ENCODE results near the gene DCT.

Gene DCT

DNA sequence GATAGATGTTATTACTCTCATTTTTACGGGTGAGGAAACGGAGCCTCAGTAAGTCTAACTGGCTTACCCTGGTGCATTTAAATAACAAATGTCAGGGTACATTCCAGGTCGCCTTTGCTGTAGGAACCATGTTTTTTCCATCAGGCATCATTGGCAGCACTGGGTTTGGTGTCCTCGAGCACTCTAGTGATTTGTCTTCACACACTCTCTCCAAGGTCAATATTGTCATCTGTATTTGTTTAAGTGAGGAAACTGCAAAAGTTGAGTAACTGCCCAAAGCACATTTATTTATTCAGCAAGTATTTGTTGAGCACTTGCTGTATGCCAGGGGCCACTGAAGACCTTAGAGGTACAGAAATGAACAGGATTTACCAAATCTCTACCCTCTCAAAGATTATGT lies 78.6 kb downstream of the DCT start:
- H2AFZ ChIP-seq (ENCODE audit: low read depth, low read length): no peak overlapping the region
- TF ChIP-seq EZH2 (IDR thresholded peaks at IDR 0.05; ENCODE audit: borderline replicate concordance, low read depth, low read length, severe bottlenecking): no peak
- TF ChIP-seq, protein P1, sequence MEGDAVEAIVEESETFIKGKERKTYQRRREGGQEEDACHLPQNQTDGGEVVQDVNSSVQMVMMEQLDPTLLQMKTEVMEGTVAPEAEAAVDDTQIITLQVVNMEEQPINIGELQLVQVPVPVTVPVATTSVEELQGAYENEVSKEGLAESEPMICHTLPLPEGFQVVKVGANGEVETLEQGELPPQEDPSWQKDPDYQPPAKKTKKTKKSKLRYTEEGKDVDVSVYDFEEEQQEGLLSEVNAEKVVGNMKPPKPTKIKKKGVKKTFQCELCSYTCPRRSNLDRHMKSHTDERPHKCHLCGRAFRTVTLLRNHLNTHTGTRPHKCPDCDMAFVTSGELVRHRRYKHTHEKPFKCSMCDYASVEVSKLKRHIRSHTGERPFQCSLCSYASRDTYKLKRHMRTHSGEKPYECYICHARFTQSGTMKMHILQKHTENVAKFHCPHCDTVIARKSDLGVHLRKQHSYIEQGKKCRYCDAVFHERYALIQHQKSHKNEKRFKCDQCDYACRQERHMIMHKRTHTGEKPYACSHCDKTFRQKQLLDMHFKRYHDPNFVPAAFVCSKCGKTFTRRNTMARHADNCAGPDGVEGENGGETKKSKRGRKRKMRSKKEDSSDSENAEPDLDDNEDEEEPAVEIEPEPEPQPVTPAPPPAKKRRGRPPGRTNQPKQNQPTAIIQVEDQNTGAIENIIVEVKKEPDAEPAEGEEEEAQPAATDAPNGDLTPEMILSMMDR (IDR thresholded peaks at IDR 0.05; ENCODE audit: borderline replicate concordance, extremely low read depth, low read length, poor library complexity, severe bottlenecking): no peak
- no peaks in the 10 kb centered on the region for H3K79me2 ChIP-seq (ENCODE audit: insufficient read depth, low read length)
- DNase-seq (no peak), ATAC-seq (ENCODE audit: insufficient read depth, low read depth) (no peak)
- no peak overlapping the region for H3K27ac ChIP-seq (ENCODE audit: low read length)
- no peaks in the 10 kb centered on the region for H3K9me3 ChIP-seq (ENCODE audit: insufficient read depth, low read length, severe bottlenecking)
- H3K4me3 ChIP-seq (ENCODE audit: low read depth in 1 of 2, low read length in 2 of 2): no peak overlapping the region
- H3K36me3 ChIP-seq (ENCODE audit: insufficient read depth, low read length): no peaks in the 10 kb centered on the region
- no peak overlapping the region for H3K9ac ChIP-seq (ENCODE audit: low read depth, low read length)
- no peaks in the 10 kb centered on the region for H4K20me1 ChIP-seq (ENCODE audit: insufficient read depth, low read length)
- H3K4me1 ChIP-seq (ENCODE audit: insufficient read depth, low read length): no peaks in the 10 kb centered on the region
- H3K27me3 ChIP-seq (ENCODE audit: insufficient read depth, low read length, poor library complexity): peaks cover 2% of the 10 kb centered on the region
- H3K4me2 ChIP-seq (ENCODE audit: insufficient read depth, low read length): no peak overlapping the region

DNA sequence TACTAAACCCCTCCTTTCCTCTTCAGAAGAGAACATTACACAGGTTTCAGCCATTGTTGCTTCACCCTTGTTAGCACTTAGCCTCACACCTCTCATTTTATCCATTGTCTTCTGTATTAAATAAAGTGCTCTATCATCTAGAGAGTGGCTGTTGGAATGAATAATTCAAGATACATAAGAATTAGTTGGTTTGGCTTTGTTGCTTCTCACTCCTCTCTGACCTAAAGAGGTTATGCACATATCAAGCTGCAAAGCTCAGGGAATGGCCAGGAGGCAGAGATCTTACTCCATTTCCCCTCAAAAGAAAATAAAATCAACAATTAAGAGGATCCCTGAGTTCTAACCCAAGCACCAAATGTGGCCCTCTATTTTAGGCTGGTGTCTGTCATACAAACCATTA lies 79.7 kb downstream of the DCT start:
- ATAC-seq (ENCODE audit: insufficient read depth, low read depth) (no peak), DNase-seq (no peak)
- no peaks in the 10 kb centered on the region for H3K36me3 ChIP-seq (ENCODE audit: insufficient read depth, low read length)
- H3K27ac ChIP-seq (ENCODE audit: low read length): no peak overlapping the region
- H3K9ac ChIP-seq (ENCODE audit: low read depth, low read length): no peak overlapping the region
- no peak overlapping the region for H3K4me2 ChIP-seq (ENCODE audit: insufficient read depth, low read length)
- H3K79me2 ChIP-seq (ENCODE audit: insufficient read depth, low read length): no peaks in the 10 kb centered on the region
- no peak overlapping the region for H2AFZ ChIP-seq (ENCODE audit: low read depth, low read length)
- no peaks in the 10 kb centered on the region for H3K9me3 ChIP-seq (ENCODE audit: insufficient read depth, low read length, severe bottlenecking)
- no peaks in the 10 kb centered on the region for H4K20me1 ChIP-seq (ENCODE audit: insufficient read depth, low read length)
- no peak for TF ChIP-seq EZH2 (IDR thresholded peaks at IDR 0.05; ENCODE audit: borderline replicate concordance, low read depth, low read length, severe bottlenecking)
- TF ChIP-seq, protein P1 (IDR thresholded peaks at IDR 0.05; ENCODE audit: borderline replicate concordance, extremely low read depth, low read length, poor library complexity, severe bottlenecking): no peak
- H3K27me3 ChIP-seq (ENCODE audit: insufficient read depth, low read length, poor library complexity): peaks cover 2% of the 10 kb centered on the region
- H3K4me3 ChIP-seq (ENCODE audit: low read depth in 1 of 2, low read length in 2 of 2): no peak overlapping the region
- H3K4me1 ChIP-seq (ENCODE audit: insufficient read depth, low read length): no peaks in the 10 kb centered on the region

DNA sequence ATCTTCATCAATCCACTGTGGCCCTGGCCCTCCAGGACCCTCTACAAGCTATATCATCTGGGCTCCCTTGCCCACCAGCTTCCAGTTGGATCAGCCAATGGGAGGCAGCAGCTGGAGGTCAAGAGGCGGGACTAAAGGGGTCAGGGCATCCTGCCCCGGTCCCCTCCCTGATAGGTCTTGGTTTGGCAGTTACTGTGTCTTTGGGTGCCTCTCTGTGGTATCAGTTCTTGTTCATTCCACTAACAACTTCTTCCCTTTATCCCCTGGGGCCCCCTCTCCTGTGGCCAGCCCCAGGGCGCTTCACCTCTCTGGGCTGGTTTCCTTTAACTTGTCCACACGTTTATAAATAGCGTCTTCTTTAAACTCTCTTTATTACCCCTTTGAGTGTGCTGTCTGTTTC lies 83.6 kb downstream of the DCT start:
- Histone ChIP-seq H3K9ac (ENCODE audit: low read depth, low read length) (no peak overlapping the region), H3K4me1 (ENCODE audit: insufficient read depth, low read length) (no peaks in the 10 kb centered on the region), H3K27ac (ENCODE audit: low read length) (no peak overlapping the region), H3K27me3 (ENCODE audit: insufficient read depth, low read length, poor library complexity) (peaks cover 4% of the 10 kb centered on the region), H3K4me2 (ENCODE audit: insufficient read depth, low read length) (no peak overlapping the region), H4K20me1 (ENCODE audit: insufficient read depth, low read length) (no peaks in the 10 kb centered on the region), H3K79me2 (ENCODE audit: insufficient read depth, low read length) (no peaks in the 10 kb centered on the region), H3K36me3 (ENCODE audit: insufficient read depth, low read length) (no peaks in the 10 kb centered on the region), H3K9me3 (ENCODE audit: insufficient read depth, low read length, severe bottlenecking) (no peaks in the 10 kb centered on the region), H2AFZ (ENCODE audit: low read depth, low read length) (no peak overlapping the region), H3K4me3 (ENCODE audit: low read depth in 1 of 2, low read length in 2 of 2) (no peak overlapping the region)
- ATAC-seq (ENCODE audit: insufficient read depth, low read depth) (0 out of 3 replicates have a peak, but pooled peaks have one; percentile 31), DNase-seq (no peak)
- TF ChIP-seq EZH2 (IDR thresholded peaks at IDR 0.05; ENCODE audit: borderline replicate concordance, low read depth, low read length, severe bottlenecking): no peak
- TF ChIP-seq, protein P1 (IDR thresholded peaks at IDR 0.05; ENCODE audit: borderline replicate concordance, extremely low read depth, low read length, poor library complexity, severe bottlenecking): no peak

DNA sequence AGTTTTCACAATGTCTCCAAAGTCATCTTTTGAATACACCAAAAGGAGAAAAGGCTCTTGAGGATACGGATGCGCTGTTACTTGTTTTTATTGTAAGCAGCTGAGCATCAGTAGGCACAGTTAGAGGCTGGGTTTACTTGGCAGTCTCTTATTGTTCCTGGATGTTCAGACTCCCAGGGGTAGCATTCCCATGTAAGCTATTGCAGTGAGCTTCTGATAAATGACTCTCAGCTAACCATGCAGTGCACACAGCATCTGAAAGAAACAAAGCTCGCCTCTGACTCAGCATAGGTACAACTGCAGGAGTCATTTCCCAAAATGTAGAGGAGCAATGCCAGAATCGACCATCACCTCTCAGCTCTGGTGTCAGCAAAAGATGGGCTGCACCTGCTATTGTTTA lies 84.8 kb downstream of the DCT start:
- H3K4me2 ChIP-seq (ENCODE audit: insufficient read depth, low read length): no peak overlapping the region
- H3K4me3 ChIP-seq (ENCODE audit: low read depth in 1 of 2, low read length in 2 of 2): no peak overlapping the region
- peaks cover 7% of the 10 kb centered on the region for H3K27me3 ChIP-seq (ENCODE audit: insufficient read depth, low read length, poor library complexity)
- H3K9me3 ChIP-seq (ENCODE audit: insufficient read depth, low read length, severe bottlenecking): no peaks in the 10 kb centered on the region
- H2AFZ ChIP-seq (ENCODE audit: low read depth, low read length): no peak overlapping the region
- H4K20me1 ChIP-seq (ENCODE audit: insufficient read depth, low read length): no peaks in the 10 kb centered on the region
- H3K9ac ChIP-seq (ENCODE audit: low read depth, low read length): no peak overlapping the region
- no peak for DNase-seq
- TF ChIP-seq, protein P1 (IDR thresholded peaks at IDR 0.05; ENCODE audit: borderline replicate concordance, extremely low read depth, low read length, poor library complexity, severe bottlenecking): no peak
- no peak for TF ChIP-seq EZH2 (IDR thresholded peaks at IDR 0.05; ENCODE audit: borderline replicate concordance, low read depth, low read length, severe bottlenecking)
- H3K4me1 ChIP-seq (ENCODE audit: insufficient read depth, low read length): no peaks in the 10 kb centered on the region
- no peaks in the 10 kb centered on the region for H3K36me3 ChIP-seq (ENCODE audit: insufficient read depth, low read length)
- ATAC-seq (ENCODE audit: insufficient read depth, low read depth): no peak
- no peak overlapping the region for H3K27ac ChIP-seq (ENCODE audit: low read length)
- no peaks in the 10 kb centered on the region for H3K79me2 ChIP-seq (ENCODE audit: insufficient read depth, low read length)
